CD4-positive, alpha-beta T cell (primary cell): ENCODE results near the gene DENND2A. TPM values are rescaled to one million over a fixed set of nuclear protein-coding genes. Genes with fewer than 3 reads are reported as not detected.

Source experiments
- ATAC-seq: fragments of 200-7000 bp; cut with Tn5 transposase; one replicate; pipeline ENCODE4 v1.10.0; 2022; ENCODE audit warnings: mild to moderate bottlenecking; ENCODE audit not compliant: poor library complexity
- CTCF ChIA-PET: fragments of 350-600 bp; sonication (Branson Sonifier 250); formaldehyde crosslinking; loops from one replicate; lab custom pipeline; 2021; ENCODE audit warnings: antibody characterized with exemption, inconsistent platforms; lab: Charles Lee
- POLR2A ChIA-PET: fragments of 350-600 bp; sonication (Branson Sonifier 250); formaldehyde crosslinking; loops from one replicate; lab custom pipeline; 2021; ENCODE audit warnings: antibody characterized with exemption, inconsistent platforms; lab: Charles Lee
- DNase-seq, 14 experiments: peaks; one replicate each; pipeline ENCODE4 v3.0.0-alpha.2; 2013 to 2020; ENCODE audit warnings: mixed read lengths in 2 of 14
- H3K27ac ChIP-seq, 2 donors: one replicate each; pipeline versions ENCODE4 v1.5.1 to v1.7.0; 2013; ENCODE audit warnings: low read length in 2 of 2, low read depth in 1 of 2, mild to moderate bottlenecking in 1 of 2
- H3K27me3 ChIP-seq, 2 experiments: 1 replicate in 1 of 2; 2 replicates in 1 of 2; pipeline versions ENCODE4 v1.6.1 to v1.7.0; 2013; ENCODE audit warnings: low read length in 2 of 2, control low read depth in 1 of 2, mild to moderate bottlenecking in 1 of 2, moderate library complexity in 1 of 2; ENCODE audit not compliant: insufficient read depth in 2 of 2, control insufficient read depth in 1 of 2
- H3K36me3 ChIP-seq: one replicate; pipeline ENCODE4 v1.6.1; 2013; ENCODE audit warnings: low read length, control low read depth; ENCODE audit not compliant: insufficient read depth
- H3K4me1 ChIP-seq: one replicate; pipeline ENCODE4 v1.6.1; 2013; ENCODE audit warnings: low read length, control low read depth; ENCODE audit not compliant: insufficient read depth
- H3K4me3 ChIP-seq: one replicate; pipeline ENCODE4 v1.5.1; 2013; ENCODE audit warnings: mild to moderate bottlenecking, low read length, moderate library complexity
- H3K9me3 ChIP-seq, 2 experiments: 1 replicate in 1 of 2; 2 replicates in 1 of 2; pipeline versions ENCODE4 v1.6.1 to v1.7.0; 2013; ENCODE audit warnings: low read length in 2 of 2, mild to moderate bottlenecking in 2 of 2, control low read depth in 1 of 2, moderate library complexity in 1 of 2; ENCODE audit not compliant: control insufficient read depth in 1 of 2, insufficient read depth in 1 of 2
- H3K27ac Mint-ChIP-seq: one replicate; pipeline ENCODE4 v1.8.0; 2020; ENCODE audit warnings: mixed read lengths
- H3K27me3 Mint-ChIP-seq: one replicate; pipeline ENCODE4 v1.8.0; 2021; ENCODE audit warnings: mixed read lengths
- H3K36me3 Mint-ChIP-seq: one replicate; pipeline ENCODE4 v1.8.0; 2021; ENCODE audit warnings: low read depth, mixed read lengths
- H3K4me1 Mint-ChIP-seq: one replicate; pipeline ENCODE4 v1.8.0; 2021; ENCODE audit warnings: low read depth, mixed read lengths
- H3K4me3 Mint-ChIP-seq: one replicate; pipeline ENCODE4 v1.8.0; 2020; ENCODE audit warnings: mild to moderate bottlenecking, mixed read lengths
- H3K9me3 Mint-ChIP-seq: one replicate; pipeline ENCODE4 v1.8.0; 2020; ENCODE audit warnings: mixed read lengths
- CTCF ChIP-seq: fragments of 200-600 bp; IDR thresholded peaks from one replicate; pipeline ENCODE4 v1.8.0; 2022; ENCODE audit warnings: antibody characterized with exemption, mild to moderate bottlenecking
- intact Hi-C, 2 experiments: fragments of 100-400 bp; cut with DNase I in 1 of 2; cut with micrococcal nuclease in 1 of 2; formaldehyde crosslinking; loops; one replicate each; pipeline versions ENCODE4 v1.15.1 to v1.9.0; 2023 to 2025; cut with DNase I, micrococcal nuclease
- total RNA-seq, 174 experiments: library from RNA in 2 of 174; stranded (reverse) in 2 of 174; gene quantifications; one replicate each; pipeline ENCODE4 v1.2.3 and lab custom pipeline; 2021 to 2026

DENND2A gene
- total RNA-seq, 2 experiments from 2014 or later, result not detected

- intact Hi-C loops, result no loop called here
- POLR2A ChIA-PET, result interaction anchor here (1.1 kb wide), 1 partner anchor 32 kb away, joined by 3 read pairs; no protein-coding TSS in a partner anchor
- CTCF ChIA-PET, result no interaction called here
These were observed 145.0 kb downstream of the DENND2A start for GRCh38 chr7:140495514-140496097.

GRCh38 chr7:140494867-140495266 is 145.7 kb downstream of the DENND2A start:
- CTCF ChIA-PET, result interaction anchor here (4.2 kb wide), 1 partner anchor 18 kb away, joined by 34 read pairs; the partner anchor contains the start of gene MKRN1
- H3K4me1 ChIP-seq, result peaks cover 3% of the 10 kb centered on the region
- H3K36me3 ChIP-seq, result no peaks in the 10 kb centered on the region
- no peaks in the 10 kb centered on the region for H3K9me3 ChIP-seq
- intact Hi-C loops, result no loop called here
- Mint-ChIP-seq H3K27me3 (no peaks in the 10 kb centered on the region), H3K27ac (no peak overlapping the region), H3K36me3 (no peaks in the 10 kb centered on the region), H3K9me3 (no peaks in the 10 kb centered on the region), H3K4me3 (no peak overlapping the region), H3K4me1 (no peaks in the 10 kb centered on the region)
- no peak overlapping the region for H3K27ac ChIP-seq
- TF ChIP-seq CTCF, result no peak
- H3K27me3 ChIP-seq, result no peaks in the 10 kb centered on the region
- POLR2A ChIA-PET, result no interaction called here
- ATAC-seq (no peak), DNase-seq (no peak)
- H3K4me3 ChIP-seq, result no peak overlapping the region

More at GRCh38 chr7:140495514-140496097, 145.0 kb downstream of the DENND2A start:
- H3K36me3 ChIP-seq, result no peaks in the 10 kb centered on the region
- no peaks in the 10 kb centered on the region for H3K9me3 ChIP-seq
- H3K27ac ChIP-seq, result no peak overlapping the region
- no peak for TF ChIP-seq CTCF
- H3K4me1 Mint-ChIP-seq, result no peaks in the 10 kb centered on the region
- H3K4me1 ChIP-seq, result peaks cover 3% of the 10 kb centered on the region
- H3K36me3 Mint-ChIP-seq, result no peaks in the 10 kb centered on the region
- no peaks in the 10 kb centered on the region for H3K27me3 Mint-ChIP-seq
- H3K4me3 ChIP-seq, result no peak overlapping the region
- DNase-seq (no peak), ATAC-seq (no peak)
- no peak overlapping the region for H3K27ac Mint-ChIP-seq
- no peaks in the 10 kb centered on the region for H3K9me3 Mint-ChIP-seq
- H3K27me3 ChIP-seq, result no peaks in the 10 kb centered on the region
- H3K4me3 Mint-ChIP-seq, result no peak overlapping the region

- POLR2A ChIA-PET, result interaction anchor here (1.4 to 5.0 kb wide), 2 partner anchors 11 kb away, joined by 8 to 43 read pairs; partner anchors contain the start of gene MKRN1
- Mint-ChIP-seq H3K27ac (no peak overlapping the region), H3K36me3 (no peaks in the 10 kb centered on the region), H3K4me1 (no peaks in the 10 kb centered on the region), H3K27me3 (no peaks in the 10 kb centered on the region), H3K9me3 (no peaks in the 10 kb centered on the region), H3K4me3 (no peak overlapping the region)
- Histone ChIP-seq H3K9me3 (no peaks in the 10 kb centered on the region), H3K27ac (no peak overlapping the region), H3K36me3 (no peaks in the 10 kb centered on the region), H3K4me3 (no peak overlapping the region), H3K27me3 (no peaks in the 10 kb centered on the region), H3K4me1 (peaks cover 3% of the 10 kb centered on the region)
- intact Hi-C loops, result no loop called here
- ATAC-seq (no peak), DNase-seq (no peak)
- CTCF ChIA-PET, result interaction anchor here (1.4 kb wide), 1 partner anchor 8 kb away, joined by 3 read pairs; no protein-coding TSS in a partner anchor
- no peak for TF ChIP-seq CTCF
These were observed 151.6 kb downstream of the DENND2A start for GRCh38 chr7:140489026-140489359.
